C4-2B (cell line): ENCODE data around the gene DNAH9.

Source experiments
- H3K27ac ChIP-seq: fragments of 450-650 bp; 2 replicates; pipeline ENCODE4 v1.5.1; 2017
- ZFX ChIP-seq: fragments of 450-650 bp; IDR thresholded peaks from 2 replicates; pipeline ENCODE4 v1.6.1; 2017
- TF ChIP-seq, protein P1 (sequence below): fragments of 450-650 bp; conservative IDR thresholded peaks from 2 replicates; pipeline ENCODE4 v1.5.1; 2017; ENCODE audit warnings: mild to moderate bottlenecking

DNAH9 gene

DNA sequence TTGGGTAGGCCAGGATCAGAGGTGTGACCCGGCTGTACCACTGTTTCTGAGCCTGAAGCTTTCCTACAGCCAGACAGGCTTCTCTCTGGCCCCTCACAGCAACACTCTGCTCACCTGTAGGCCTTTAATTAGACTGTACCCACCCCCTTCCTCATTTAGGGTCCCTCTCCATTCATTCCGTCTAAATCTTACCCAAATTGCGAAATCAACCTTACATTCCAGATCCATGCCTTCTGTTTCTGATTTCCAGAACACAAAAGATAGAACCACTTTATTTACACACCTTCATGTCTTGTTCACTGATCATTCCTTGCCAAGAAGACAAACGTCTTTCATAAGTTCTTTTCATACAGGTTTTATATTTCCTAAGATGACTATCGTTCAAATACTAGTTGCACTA lies 238.2 kb downstream of the DNAH9 start:
- H3K27ac ChIP-seq: no peak overlapping the region
- no peak for TF ChIP-seq ZFX
- TF ChIP-seq, protein P1, sequence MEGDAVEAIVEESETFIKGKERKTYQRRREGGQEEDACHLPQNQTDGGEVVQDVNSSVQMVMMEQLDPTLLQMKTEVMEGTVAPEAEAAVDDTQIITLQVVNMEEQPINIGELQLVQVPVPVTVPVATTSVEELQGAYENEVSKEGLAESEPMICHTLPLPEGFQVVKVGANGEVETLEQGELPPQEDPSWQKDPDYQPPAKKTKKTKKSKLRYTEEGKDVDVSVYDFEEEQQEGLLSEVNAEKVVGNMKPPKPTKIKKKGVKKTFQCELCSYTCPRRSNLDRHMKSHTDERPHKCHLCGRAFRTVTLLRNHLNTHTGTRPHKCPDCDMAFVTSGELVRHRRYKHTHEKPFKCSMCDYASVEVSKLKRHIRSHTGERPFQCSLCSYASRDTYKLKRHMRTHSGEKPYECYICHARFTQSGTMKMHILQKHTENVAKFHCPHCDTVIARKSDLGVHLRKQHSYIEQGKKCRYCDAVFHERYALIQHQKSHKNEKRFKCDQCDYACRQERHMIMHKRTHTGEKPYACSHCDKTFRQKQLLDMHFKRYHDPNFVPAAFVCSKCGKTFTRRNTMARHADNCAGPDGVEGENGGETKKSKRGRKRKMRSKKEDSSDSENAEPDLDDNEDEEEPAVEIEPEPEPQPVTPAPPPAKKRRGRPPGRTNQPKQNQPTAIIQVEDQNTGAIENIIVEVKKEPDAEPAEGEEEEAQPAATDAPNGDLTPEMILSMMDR: no peak

DNA sequence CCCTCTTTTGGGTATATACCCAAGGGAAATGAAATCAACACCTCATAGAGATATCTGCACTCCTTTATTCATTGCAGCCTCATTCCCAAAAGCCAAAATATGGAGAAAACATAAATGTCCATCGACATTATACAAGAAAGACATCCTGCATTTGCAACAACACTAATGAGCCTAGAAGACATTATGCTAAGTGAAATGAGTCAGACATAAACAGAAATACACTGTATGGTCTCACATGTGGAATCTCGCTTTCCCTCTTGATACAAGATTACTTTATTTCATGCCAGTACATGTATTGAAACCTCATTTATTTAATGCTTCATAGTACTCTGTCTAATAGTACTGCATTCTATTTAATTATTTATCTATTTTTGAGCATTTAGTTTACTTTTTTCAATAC lies 241.8 kb downstream of the DNAH9 start:
- TF ChIP-seq, protein P1: no peak
- no peak for TF ChIP-seq ZFX

DNA sequence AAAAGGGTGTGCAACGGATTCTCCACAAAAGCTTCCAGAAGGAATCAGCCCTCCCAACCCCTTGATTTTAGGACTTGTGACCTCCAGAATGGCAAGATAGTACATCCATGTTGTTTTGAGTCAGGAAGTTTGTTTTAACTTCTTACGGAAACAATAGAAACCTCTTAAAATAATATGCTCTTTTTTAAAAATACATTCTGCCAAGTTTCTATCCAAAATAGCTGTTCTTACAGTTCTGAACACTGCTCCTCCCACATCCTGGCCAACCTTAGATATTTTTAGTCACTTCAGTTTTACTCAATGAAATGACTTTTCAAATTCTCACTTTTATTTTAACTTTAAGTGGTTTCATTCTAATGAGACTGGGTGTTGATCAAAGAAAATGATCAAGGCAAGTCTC lies 242.6 kb downstream of the DNAH9 start:
- H3K27ac ChIP-seq: no peak overlapping the region
- no peak for TF ChIP-seq ZFX
- TF ChIP-seq, protein P1: no peak

More for the DNA sequence above, 241.8 kb downstream of the DNAH9 start:
- H3K27ac ChIP-seq: no peak overlapping the region

DNA sequence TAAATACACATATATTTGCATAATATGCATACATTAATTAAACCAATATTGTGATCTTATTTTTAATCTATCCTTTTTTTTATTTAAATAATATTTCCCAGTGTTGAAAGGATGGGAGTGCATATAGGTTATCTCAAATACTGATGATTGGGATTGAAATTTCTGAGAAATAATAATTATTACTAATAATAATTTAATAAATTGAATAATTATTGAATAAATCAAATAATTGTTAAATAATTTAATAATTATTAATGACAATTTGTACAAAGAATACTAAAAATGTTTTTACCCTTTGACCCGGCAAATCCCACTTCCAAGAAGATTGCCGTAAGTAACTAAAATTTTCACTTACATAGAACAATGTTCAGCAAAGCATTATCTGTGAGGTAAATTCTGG lies 250.1 kb downstream of the DNAH9 start:
- TF ChIP-seq, protein P1: no peak
- TF ChIP-seq ZFX: no peak
- no peak overlapping the region for H3K27ac ChIP-seq

DNA sequence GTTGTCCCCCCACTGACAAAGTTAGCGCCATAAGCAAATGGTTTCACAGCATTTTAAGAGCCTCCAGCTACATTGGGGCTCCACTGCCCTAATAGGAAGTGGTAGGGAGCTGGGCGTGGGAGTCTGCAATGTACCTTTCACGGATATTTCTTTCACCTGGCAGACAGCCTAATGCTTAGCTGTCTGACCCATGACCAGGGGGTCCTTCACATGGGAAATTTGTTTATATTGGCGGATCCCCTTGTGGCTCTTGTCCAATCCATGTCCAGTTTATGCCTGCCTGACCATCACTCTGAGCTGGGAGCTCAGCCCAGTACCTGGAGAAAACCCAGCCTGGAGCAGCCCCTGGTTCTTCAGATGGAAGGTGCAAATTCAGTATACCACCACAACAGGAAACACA lies 254.0 kb downstream of the DNAH9 start:
- no peak overlapping the region for H3K27ac ChIP-seq
- no peak for TF ChIP-seq ZFX
- TF ChIP-seq, protein P1: no peak

DNA sequence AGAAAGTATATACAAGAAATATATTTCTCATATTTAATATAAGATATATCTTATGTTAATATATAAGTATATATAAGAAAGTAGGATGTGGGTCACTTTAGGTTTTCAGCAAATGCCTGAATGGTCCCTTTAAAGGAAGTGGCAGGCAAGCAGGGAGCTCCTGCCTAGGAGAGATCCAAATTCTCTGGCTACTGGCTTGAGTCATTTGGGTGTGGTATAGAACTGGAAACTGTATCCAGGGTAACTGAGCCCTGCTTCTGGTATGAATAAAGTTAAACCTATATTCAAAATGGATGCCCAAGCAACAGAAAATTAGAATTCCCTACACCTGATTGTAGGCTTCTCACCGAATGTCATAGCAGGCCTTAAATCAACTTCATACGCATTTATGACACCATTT lies 254.6 kb downstream of the DNAH9 start:
- H3K27ac ChIP-seq: no peak overlapping the region
- TF ChIP-seq ZFX: no peak
- TF ChIP-seq, protein P1: no peak

DNA sequence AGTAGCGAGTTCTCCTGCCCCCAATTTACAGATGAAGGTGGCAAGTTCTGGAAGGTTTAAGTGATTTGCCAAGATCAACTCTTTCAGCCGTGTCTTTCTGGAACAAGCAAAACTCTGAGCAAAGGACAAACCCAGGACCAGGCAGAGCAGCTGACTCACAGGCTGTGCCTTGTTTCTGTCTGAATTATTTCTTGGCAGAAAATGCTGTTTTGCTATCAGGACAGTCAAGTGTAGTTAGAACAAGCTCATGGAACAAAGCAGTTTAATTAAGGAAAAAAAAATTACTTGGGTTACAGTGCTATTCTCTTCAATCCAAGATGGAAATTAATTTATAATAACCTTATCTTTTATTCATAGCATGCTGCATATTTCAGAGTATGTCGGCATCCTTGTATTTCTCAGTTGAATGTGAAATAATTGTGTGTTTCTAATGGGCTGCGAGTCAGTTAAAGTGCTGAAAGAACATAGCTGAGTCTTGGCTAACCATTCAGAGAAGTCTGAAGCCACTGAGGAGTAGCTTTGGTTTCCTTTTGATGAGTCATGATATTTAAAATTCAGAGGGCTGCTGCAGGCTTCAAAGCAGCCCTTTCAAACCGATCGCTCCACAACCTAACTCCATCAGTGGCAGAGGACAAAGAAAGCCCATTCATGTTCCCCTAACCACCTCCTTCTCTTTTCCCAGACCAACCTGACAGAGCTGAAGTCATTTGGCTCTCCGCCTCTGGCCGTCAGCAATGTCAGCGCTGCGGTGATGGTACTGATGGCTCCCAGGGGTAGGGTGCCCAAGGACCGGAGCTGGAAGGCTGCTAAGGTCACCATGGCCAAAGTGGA lies 255.3 kb downstream of the DNAH9 start:
- no peak overlapping the region for H3K27ac ChIP-seq
- TF ChIP-seq, protein P1: no peak
- no peak for TF ChIP-seq ZFX
